HTR-8/SVneo (cell line): ENCODE results near the gene CUL3.
"Not testable (repeated sequence)": the region's sequence is repeated elsewhere in the genome, so short reads cannot be mapped to it uniquely, and the experiment has no call there.

Experiments
- DNase-seq: peaks from one replicate; pipeline ENCODE4 v3.0.0; 2011; ENCODE audit warnings: low spot score, mixed read lengths; ENCODE audit not compliant: insufficient read length
- FAIRE-seq: peaks from 2 replicates; lab custom pipeline; 2011; peaks lifted over from hg19 to GRCh38; lab: Jason Lieb, UNC

The CUL3 gene

DNA sequence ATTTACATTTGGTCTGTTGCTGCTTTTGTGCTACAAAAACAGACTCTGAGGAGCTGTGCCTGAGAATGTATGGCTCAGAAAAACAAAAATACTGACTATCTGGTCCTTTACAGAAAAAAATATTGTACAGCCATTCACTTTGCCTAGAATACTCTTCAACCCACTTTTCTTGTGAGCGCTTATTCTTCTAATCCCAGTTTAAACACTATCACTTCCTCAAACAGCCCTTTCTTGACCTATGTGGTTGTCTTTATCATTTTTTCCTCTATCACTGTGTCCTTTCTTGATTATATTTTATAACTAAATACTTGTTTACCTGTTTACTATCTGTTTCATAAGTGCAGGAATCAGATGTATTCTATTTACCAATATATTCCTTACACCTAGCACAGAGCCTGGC is 33.5 kb downstream of the CUL3 start:
- FAIRE-seq (no peak), DNase-seq (no peak)

DNA sequence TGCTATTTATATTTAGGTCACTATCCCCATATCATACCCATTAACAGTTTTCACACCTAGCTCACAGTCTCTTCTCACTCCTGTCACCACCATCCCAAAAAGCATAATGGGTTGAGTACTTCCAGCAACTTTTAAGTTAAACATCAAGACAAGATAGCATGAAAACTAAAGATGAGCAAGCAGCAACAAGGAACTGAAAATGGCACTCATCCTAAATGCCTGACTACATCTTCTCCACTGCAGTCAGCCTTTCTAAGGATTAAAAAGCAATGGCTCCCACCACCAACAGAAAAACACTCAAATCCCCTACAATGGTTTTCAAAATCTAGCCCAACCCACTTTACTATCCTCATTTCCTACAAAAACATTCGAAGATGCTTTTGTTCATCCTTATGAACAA is 38.2 kb downstream of the CUL3 start:
- DNase-seq = no peak
- FAIRE-seq = no peak

DNA sequence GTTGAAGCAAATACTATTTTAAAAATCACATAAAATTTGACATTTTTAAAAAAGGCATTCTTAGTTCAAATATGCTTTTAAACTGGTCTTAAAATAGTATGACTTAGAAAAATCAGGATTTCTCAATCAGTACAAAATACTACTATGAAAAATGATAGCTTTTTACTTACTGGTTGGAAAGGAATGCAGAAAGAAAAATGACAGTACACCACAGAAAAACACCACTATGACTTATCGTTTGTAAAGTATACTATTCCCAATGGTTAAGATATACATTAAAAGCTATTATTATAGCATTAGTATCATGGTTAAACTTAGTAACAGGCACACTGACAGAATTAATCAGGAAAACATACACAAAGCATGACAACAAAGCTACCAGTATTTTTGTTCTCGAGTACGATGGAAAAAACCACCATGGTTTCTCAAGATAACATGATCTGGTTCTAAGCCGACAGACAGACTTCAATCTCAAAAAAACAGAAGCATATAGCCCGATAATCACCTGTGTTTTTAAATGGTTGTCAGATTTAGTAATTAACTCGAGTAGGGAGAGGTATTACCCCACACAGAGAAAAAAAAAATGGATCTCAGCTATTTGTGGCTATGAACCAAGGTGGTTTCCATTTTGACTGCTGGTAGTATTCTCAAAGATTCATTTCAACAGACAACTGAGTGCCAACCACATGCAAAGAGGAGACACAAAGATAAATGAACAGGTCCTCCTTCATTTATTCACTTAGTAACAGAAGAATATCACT is 39.1 kb downstream of the CUL3 start:
- no peak for DNase-seq

DNA sequence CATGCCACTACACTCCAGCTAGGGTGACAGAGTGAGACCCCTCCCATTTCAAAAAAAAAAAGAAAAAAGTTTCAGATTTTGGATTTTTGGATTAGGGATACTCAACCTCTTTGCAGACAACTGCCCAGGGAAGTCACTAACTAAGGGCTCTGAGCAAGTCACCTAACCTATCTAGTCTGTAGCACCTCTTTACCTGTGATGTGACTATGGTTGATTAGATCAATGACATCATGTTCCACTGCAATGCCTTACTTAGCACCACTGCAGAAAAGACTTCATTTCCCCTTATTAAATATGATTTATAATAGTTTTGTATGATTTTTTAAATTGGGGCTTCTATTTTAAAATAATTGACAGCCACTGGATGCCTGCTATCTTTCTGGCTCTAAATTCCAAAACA is 41.2 kb downstream of the CUL3 start:
- FAIRE-seq = no peak
- DNase-seq = no peak

More for the DNA sequence above, 39.1 kb downstream of the CUL3 start:
- FAIRE-seq = no peak

DNA sequence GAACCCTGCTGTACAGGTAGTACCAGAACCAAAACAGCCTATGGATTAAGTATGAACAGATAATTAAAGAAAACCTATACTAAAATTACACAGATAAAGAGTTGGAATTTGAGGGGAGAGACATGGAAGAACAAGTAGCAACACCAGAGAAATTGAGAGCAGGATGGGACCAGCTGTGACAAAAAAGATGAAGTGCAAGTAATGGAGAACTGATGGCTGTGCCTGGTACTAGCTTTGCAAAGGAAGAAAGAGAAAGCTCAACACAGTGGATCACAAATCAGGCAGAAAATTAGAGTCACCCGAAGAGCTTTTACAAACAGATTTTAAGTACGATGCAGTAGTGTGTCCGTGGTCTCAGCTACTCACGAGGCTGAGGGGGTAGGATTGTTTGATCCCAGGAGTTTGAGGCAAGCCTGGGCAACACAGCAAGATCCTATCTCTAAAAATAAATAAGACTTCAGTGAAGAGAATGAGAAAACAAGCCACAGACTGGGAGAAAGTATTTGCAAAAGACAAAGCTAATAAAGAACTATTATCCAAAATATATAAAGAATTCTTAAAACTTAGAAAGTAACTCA is 46.5 kb downstream of the CUL3 start:
- FAIRE-seq (no peak), DNase-seq (no peak)

DNA sequence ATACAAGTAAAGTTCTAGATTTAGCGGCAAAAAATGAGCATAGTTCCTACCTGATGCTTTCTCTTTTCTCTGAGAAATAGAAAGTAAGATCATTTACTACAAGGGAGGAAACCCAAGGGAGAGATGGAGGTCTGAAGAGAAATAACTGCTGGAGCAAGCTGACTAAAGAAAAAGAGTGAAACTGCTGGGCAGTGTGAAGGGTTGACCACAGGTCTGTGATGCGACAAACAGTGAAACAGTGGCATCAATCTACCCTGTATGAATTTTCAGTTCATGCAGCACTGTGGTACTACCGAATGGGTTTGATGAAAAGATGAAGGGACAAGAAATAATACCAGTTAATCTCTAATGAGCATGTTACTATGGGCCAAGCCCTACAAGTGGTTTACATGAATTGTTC is 52.2 kb downstream of the CUL3 start:
- FAIRE-seq (peak; percentile 28), DNase-seq (no peak)

DNA sequence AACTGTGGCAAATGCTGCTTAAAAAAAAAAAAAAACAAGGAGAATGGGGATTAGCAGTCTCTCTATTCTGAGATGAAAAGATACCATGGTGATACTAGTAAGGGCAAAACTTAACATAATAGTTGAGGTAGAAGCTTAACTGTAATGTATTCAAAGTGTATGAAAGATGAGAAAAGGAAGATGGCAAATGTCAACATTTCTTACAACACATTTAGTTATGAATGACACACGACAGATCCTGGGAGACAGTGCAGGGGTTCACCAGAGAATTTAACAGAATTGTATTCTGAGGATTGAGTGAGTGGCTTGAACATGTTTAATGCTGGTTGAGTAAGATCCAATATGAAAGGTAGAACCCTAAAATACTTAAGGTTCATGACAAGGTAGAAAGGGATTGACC is 52.7 kb downstream of the CUL3 start:
- FAIRE-seq (no peak), DNase-seq (no peak)

DNA sequence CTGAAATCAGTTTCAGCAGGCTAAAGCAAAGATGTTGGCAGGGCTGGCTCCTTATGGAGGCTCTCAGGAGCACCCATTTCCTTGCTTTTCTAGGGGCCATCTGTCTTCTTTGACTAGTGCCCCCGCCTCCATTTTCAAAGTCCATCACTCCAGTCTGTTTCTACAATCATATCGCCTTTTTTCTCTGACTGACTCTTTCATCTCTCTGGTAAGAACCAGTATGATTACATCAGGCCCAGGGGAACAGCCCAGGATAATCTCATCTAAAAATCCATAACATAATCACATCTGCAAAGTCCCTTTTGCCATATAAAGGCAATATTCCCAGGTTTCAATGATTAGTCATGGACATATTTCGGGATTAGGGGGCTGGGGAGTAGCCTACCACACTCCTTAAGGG is 57.0 kb downstream of the CUL3 start:
- DNase-seq (no peak), FAIRE-seq (no peak)

DNA sequence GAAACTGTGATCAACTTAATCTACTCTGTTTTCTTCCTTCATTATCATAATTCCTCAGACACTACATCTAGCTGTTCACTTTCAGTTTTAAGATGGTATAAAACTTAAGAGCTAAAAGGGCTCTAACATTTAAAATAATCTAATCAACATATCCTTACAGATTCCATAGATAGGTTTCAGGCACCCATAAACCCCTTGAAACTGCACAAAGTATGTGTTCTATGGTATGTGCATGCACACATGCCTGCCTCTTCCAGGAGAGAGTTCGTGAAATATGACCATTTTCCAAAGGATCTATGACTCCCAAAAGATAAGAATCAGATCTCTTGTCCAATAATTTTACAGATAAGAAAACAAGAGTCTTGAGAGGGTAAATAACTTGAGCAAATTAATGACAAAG is 59.4 kb downstream of the CUL3 start:
- no peak for DNase-seq
- no peak for FAIRE-seq

DNA sequence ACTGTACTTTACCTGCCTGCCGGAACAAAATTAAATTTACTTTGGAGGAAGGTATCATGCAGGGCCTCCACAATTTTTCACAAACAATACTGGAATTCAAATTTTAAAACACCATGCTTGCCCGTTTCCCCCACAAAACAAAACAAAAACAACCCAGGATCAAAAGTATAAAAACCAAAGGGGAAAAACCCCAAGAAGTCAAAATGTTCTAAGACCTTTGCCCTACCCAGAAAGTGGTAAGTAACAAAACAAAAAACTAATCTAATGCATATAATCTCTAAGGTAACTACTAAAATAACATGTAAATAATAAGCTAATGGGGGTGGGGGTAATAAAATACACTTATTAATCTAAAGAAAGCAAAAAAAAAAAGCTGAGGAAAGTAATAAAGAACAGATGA is 60.5 kb downstream of the CUL3 start:
- DNase-seq (no peak), FAIRE-seq (no peak)

DNA sequence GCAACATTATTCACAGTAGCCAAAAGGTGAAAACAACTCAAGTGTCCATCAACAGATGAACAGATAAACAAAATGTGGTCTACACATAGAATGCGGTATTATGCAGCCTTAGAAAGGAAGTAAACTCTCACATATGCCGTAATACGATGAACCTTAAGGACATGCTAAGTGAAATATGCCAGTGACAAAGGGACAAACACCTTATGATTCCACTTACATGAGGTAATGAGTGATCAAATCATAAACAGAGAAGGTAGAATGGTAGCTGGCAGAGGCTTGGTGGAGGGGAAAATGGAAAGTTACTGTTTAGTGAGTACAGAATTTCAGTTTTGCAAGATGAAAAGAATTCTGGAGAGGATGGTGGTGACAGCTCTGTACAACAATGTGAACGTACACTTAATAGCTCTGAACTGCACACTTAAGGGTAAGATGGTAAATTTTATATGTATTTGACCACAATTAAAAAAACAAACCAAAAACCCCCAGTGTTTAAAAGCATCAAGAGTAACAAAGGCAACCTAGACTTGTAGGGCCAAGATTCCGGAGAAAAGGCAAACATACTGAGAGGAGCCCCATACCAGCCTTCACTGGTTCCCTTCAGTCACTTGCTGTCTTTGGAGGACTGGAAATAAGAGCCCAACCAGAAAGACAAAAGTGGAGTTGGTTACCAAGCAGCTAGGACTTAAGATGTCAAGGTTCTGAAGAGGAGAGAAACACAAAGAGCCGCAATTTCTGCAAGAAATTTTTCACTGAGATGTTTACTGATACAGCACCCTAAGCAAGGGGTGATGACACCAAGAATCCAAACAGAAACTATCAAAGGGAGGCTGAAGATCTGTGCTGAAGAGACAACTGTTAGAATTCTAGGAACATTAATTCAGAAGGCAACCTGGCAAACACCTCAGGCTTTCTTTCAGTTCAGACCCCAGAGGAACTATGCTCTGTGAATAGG is 61.3 kb downstream of the CUL3 start:
- FAIRE-seq (peak; percentile 44), DNase-seq (no peak)

DNA sequence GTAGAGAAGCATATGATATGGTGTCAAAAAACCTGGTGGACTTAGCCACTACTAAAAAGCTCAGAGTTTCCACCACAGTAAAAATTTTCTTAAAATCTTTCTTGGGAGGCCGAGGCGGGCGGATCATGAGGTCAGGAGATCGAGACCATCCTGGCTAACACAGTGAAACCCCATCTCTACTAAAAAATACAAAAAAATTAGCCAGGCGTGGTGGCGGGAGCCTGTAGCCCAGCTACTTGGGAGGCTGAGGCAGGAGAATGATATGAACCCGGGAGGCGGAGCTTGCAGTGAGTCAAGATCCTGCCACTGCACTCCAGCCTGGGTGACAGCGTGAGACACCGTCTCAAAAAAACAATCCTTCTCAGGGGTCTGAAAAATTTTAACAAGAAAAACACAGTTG is 62.7 kb downstream of the CUL3 start:
- not testable (repeated sequence) for DNase-seq, FAIRE-seq

DNA sequence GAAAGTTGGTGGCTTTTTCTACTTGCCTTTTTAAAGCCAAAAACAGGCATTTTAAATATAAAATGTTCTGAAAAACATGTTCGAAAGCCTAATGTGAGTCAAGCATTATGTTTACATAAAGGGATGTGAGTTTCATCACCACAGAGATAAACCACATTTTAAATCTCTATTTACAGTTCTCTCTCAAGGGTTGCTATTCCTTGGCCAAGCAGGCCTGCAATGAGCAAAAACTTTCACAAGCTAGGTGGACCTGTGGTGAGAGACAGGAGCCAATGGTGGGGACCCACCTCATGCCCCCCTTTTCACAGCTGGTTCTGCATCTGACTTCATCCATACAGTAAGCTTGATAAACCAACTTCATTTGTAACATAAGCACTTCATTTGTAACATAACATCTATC is 65.1 kb downstream of the CUL3 start:
- DNase-seq (no peak), FAIRE-seq (no peak)

DNA sequence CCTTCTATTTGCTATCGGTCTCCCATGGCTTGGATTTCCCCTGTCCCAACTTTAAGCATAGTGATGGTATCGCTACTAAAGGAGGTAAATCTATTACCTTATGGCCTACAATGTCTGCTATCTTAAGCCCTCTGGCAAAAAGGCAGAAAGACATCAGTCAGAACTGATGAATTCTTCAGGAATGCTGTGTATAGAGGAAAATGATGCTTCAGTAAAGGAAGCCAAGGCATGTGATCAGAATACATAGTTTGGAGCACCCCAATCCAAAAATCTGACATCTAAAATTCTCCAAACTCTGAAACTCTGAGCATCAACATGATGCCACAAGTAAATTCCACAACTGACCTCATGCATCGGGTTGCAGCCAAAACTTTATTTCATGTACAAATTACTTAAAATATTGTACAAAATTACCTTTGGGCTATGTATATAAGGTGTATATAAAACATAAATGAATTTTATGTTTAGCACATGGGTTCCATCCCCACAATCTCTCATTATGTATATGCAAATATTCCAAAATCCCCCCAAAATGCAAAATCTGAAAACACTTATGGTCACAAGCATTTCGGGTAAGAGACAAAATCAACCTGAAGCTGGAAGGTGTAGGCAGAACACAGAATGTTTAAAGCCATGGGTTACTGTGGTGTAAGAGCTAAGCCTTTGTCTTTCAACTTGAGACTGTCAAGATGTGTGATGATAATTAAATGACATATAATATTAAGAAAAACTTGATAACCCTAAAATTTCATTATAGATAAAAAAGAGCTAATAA is 66.2 kb downstream of the CUL3 start:
- FAIRE-seq = peak; percentile 67
- peak; percentile 8 for DNase-seq

DNA sequence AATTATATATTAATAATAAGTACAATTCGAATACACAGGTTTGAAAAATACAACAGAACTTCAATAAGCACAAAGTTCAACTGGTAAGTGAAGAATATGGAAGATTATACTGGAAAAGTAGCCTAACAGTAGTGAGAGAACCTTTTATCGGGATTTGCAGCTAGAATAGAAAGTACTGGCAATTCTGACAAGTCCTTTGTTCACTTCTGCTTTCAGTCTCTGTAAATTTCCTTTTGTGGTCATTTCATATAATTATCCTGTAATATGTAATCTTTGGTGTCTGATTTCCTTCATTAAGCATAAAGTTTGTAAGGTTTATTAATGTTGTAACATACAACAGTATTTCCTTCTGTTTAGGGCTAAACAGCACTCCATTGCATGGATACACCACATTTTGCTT is 67.2 kb downstream of the CUL3 start:
- no peak for DNase-seq
- FAIRE-seq = no peak

DNA sequence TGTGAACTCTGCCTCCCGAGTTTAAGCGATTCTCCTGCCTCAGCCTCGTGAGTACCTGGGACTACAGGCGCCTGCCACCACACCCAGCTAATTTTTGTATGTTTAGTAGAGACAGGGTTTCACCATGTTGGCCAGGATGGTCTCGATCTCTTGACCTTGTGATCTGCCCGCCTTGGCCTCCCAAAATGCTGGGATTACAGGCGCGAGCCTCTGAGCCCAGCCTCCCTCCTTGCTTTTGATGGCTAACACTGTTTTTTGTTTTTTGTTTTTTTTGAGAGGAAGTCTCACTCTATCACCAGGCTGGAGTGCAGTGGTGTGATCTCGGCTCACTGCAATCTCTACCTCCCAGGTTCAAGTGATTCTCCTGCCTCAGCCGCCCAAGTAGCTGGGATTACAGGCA is 68.8 kb downstream of the CUL3 start:
- not testable (repeated sequence) for DNase-seq, FAIRE-seq

DNA sequence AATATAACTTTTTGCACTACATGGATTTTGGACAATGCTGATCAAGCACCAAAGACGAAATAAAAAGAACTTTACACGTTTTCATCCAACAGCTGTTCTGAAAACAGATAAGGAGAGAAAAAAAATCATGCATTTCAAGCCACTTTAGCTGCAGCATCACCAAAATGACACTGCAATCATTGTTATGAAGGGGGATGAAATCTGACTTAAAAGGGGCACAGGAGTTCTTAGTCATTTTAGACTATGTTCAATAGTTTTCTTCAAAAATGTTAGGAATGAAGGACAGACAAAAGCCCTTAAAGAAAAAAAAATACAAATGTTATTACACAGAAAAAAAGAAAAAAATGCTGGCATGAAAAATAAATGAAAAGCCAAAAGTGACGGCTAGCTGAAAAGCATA is 71.2 kb downstream of the CUL3 start:
- FAIRE-seq (no peak), DNase-seq (no peak)

DNA sequence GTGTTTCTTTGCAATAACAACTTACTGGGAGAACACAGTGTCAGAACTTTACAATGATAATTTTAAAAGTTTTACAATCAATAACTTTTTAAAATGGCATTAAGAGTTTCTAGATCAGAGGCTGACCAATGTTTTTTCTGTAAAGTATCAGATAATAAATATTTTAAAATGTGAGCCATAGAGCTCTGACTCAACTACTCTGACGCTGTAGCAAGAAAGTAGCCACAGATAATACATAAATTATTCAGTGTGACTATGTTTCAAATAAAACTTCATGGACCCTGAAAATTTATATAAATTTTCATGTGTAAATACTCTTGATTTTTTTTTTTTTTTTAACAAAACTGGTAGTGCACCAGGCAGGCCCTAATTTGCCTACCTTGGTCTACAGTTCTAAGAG is 77.4 kb downstream of the CUL3 start:
- DNase-seq = no peak
- FAIRE-seq = no peak

DNA sequence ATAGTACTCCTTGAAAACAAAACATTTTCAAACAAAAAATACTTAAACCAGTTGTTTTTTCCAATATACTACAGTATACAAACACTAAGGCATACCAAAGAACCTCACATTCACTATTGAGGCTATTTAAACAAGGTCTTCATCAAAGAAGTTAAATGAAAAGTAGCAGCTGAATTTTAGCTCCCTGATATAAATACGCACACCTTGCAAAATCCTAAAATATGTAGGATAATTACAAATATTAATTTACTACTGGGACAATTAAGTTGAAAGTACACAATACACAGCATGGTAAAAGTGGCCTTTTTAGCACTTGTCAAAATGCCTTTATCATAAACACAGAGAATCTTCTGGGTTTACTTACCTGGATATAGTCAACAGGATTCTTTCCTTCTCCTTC is 78.7 kb downstream of the CUL3 start:
- FAIRE-seq (no peak), DNase-seq (no peak)

DNA sequence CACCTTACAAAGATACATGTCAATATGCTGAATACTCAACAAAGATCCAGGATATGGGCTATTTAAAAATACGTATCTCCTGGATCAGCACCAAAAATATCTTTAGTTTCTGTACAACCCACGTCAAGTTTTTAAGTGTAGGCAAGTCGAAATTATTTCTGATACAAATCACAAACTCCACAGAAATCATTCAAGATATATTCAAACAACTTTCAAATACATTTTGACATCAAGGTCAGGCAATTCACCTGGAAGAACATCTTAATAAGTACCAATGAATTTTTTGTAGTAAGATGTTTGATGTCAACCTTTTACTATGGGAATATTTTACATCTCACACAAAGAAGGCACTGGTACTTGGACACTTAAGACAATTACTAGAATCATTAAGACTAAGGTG is 86.2 kb downstream of the CUL3 start:
- DNase-seq (no peak), FAIRE-seq (no peak)
